GM18519 (cell line): Measurements from ENCODE around the gene HBEGF.

Experiments
- ATAC-seq: cut with Tn5 transposase; IDR thresholded peaks from one replicate; pipeline ENCODE4 v1.9.1; 2021; ENCODE audit warnings: mild to moderate bottlenecking, moderate library complexity; ENCODE audit not compliant: unreplicated experiment, low FRiP score

Gene HBEGF

GRCh38 chr5:140338908-140339307 is 7.5 kb downstream of the HBEGF start:
- no peak for ATAC-seq

DNA sequence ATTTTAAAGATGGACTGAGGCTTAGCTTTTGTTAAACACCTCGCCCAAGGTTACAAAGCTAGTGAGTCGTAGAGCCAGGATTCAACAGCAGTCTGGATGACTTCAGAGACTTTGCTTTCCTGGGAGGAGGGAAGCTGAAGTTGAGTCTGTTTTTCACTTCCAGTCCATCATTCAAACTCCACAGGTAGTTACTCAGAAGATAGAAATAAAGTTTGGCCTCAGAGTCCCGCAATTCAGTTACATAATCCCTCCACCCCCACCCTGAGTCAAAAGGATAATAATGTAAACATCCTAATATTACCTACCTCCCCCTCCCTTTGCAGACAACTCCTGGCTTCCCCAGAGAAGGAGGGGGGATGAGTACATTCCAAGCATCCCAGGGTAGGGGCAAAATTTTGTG is 8.1 kb downstream of the HBEGF start:
- no peak for ATAC-seq

DNA sequence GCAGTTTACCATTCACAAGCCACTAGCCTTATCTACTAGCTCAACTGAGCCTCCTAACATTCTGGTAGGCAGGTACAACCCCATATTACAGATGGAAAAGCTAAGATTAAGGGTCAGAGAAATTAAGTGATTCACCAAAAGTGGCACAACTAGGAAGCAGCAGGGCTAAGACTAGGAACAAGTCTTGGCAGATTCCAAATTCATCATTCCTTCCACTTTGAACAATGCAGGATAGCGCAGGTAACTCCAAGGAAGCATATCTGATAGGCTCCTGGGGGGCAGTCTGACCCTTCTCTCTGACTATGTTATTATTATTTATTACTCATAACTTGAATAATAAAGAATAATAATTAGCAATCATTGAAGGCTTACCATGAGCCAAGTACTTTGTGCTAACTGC is 8.5 kb downstream of the HBEGF start:
- no peak for ATAC-seq

- ATAC-seq = no peak
These were observed 10.0 kb downstream of the HBEGF start for GRCh38 chr5:140336388-140336787.

- no peak for ATAC-seq
These were observed 14.8 kb downstream of the HBEGF start for GRCh38 chr5:140331638-140332037.

GRCh38 chr5:140329739-140330481 is 16.5 kb downstream of the HBEGF start:
- no peak for ATAC-seq

- no peak for ATAC-seq
These were observed 18.2 kb downstream of the HBEGF start for GRCh38 chr5:140328036-140328764.

- no peak for ATAC-seq
These were observed 18.8 kb downstream of the HBEGF start for GRCh38 chr5:140327589-140327988.

- no peak for ATAC-seq
These were observed 20.9 kb downstream of the HBEGF start for GRCh38 chr5:140325486-140325885.

- ATAC-seq = no peak
These were observed 21.7 kb downstream of the HBEGF start for GRCh38 chr5:140324617-140325241.

- ATAC-seq = no peak
These were observed 22.3 kb downstream of the HBEGF start for GRCh38 chr5:140324041-140324600.

- ATAC-seq = no peak
These were observed 23.4 kb downstream of the HBEGF start for GRCh38 chr5:140322751-140323731.

DNA sequence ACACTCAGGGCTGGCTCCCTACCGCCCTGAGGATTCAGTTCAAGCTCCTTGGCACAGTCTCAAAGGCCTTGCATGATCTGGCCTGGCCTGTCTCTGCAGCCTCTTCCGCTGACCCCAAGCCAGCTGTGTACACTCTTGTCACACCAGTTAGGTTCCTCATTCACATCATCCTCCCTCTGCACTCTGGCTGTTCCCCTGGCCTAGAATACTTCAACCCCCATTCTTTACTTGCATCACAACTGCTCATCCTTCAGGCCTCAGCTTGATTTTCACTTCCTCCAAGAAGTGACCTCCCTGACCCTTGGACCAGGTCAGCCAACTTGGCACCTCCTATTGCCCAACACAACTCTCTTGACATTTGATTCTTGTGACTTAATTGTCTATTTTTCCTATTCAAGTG is 24.6 kb downstream of the HBEGF start:
- ATAC-seq = no peak

DNA sequence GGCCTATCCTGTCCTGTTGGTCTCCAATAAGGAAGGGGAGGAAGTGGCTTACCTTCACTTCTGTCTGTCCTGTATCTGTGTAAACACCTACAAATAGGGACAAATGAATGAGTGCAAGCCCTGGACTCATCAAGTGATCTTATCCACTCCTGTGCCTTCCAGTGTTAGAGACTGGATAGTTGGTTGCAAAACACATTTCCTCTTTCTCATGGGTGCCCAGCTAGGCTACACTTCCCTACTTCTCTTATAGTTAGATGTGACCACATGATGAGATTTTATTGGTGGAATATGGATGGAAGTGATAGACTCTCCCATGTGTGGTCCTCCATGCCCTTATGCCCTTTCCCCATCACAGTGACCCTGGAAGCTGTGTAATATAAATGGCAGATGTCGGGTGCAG is 26.6 kb downstream of the HBEGF start:
- no peak for ATAC-seq

DNA sequence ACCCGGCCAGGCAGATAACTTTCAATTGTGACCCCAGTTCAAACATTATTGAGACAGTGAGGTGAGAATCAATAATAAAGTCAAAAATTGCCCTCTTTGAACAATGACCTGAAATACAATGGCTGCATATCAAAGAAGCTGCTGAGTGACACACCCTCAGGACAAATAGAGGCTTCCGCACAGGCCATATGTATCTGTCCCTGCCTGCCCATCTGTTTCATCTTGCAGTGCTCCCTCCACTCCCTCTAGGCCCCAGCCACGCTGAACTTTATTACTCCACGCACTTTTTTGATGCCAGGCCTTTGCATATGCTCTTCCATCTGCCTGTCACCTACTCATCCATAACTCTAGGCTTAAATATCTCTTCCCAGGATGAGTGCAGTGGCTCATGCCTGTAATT is 27.6 kb downstream of the HBEGF start:
- no peak for ATAC-seq

- no peak for ATAC-seq
These were observed 28.5 kb downstream of the HBEGF start for GRCh38 chr5:140317859-140318258.

DNA sequence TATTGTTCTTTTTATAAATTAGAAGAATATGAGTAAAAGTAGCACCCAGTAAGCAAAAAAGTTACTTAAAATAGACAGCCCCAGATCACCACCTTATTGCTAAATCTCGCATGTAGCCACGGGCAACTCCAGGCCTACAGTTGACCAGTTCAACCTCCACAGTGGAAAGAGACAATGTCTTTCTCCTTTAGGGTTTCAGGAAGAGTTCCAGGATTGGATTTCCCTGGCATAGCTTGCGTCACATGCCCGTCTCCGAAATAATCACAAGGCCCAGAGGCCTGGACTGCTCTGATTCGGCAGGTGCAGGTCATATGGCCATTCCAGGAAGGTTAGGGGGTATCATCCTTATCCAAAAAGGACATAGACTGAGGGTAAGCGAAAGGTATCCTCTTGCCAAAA is 33.6 kb downstream of the HBEGF start:
- ATAC-seq = no peak

DNA sequence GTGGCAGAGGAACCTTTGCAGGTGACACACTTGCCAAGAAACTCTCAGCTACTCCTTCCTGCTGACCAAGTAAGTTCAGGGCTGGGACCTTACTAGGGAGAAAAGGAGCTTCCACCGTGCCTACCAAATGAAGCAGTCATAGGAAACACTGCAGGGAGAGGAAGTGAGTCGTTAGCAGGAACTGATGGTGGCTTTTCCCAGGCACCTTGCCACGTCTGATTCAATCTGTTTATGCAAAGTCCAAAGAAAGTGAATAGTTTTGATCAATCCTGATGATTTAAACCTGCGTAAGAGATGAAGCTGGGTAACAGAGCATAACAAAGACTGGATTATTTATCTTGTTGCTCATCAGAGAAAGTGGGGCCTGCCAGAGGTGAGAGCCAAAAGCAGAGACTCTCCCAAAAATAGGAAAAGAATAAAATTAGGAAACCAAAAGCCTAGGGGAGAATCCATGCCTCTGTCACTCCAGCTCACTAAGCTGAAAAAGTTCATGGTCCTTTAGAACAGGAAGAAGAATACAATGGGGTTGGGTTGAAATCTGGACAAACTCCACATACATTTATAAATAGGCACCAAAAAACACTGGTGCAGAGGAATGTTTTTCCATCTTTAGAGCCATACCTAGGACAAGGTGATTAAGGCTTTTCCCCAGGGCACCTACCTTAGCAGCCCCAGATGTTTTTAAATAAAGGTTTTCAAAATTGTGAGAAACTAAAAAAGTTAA is 34.2 kb downstream of the HBEGF start:
- no peak for ATAC-seq

GRCh38 chr5:140311011-140311467 is 35.4 kb downstream of the HBEGF start:
- ATAC-seq = no peak
